Naive B cell (primary cell): Measurements from ENCODE around the gene TRMU. TPM values are rescaled to one million over a fixed set of nuclear protein-coding genes. Genes with fewer than 3 reads are reported as not detected.

Source experiments
- ATAC-seq, 2 donors: fragments of 150-1000 bp; cut with Tn5 transposase; 2 replicates each; pipeline ENCODE4 v1.10.0; 2021; ENCODE audit warnings: low read depth in 2 of 2, mild to moderate bottlenecking in 2 of 2, moderate library complexity in 2 of 2
- DNase-seq: peaks from one replicate; pipeline ENCODE4 v3.0.0; 2022
- H3K27ac Mint-ChIP-seq, 6 donors: one replicate each; pipeline ENCODE4 v1.8.0; 2020 to 2022; ENCODE audit warnings: mild to moderate bottlenecking in 6 of 6, mixed read lengths in 6 of 6, moderate library complexity in 5 of 6, inconsistent platforms in 2 of 6
- H3K27me3 Mint-ChIP-seq, 3 donors: one replicate each; pipeline ENCODE4 v1.8.0; 2021 to 2022; ENCODE audit warnings: mixed read lengths in 3 of 3, mild to moderate bottlenecking in 1 of 3
- H3K36me3 Mint-ChIP-seq, 2 donors: one replicate each; pipeline ENCODE4 v1.8.0; 2020 to 2022; ENCODE audit warnings: mixed read lengths in 2 of 2, inconsistent platforms in 1 of 2, mild to moderate bottlenecking in 1 of 2
- H3K4me1 Mint-ChIP-seq, 3 donors: one replicate each; pipeline ENCODE4 v1.8.0; 2020 to 2022; ENCODE audit warnings: mixed read lengths in 3 of 3, inconsistent platforms in 1 of 3, mild to moderate bottlenecking in 1 of 3, moderate library complexity in 1 of 3
- H3K4me3 Mint-ChIP-seq, 8 donors: one replicate each; pipeline ENCODE4 v1.8.0; 2020 to 2022; ENCODE audit warnings: mild to moderate bottlenecking in 8 of 8, mixed read lengths in 8 of 8, moderate library complexity in 8 of 8, inconsistent platforms in 2 of 8
- H3K9me3 Mint-ChIP-seq, 7 donors: one replicate each; pipeline ENCODE4 v1.8.0; 2020 to 2022; ENCODE audit warnings: mixed read lengths in 7 of 7, mild to moderate bottlenecking in 5 of 7, inconsistent platforms in 2 of 7, moderate library complexity in 1 of 7
- polyA plus RNA-seq, 6 donors: library from polyadenylated mRNA; unstranded; fragments of 300-500 nt; fragmentation: Illumina TruSeq; gene quantifications; one replicate each; pipeline ENCODE4 v1.2.3, GENCODE V29; 2021; ENCODE audit warnings: low read depth in 6 of 6

The TRMU gene
- polyA plus RNA-seq, 6 donors from 2014 or later = 11.1 to 24.6 (median 17.4) TPM

GRCh38 chr22:46366801-46367706 lies 31.5 kb downstream of the TRMU start:
- Mint-ChIP-seq H3K9me3 (no peaks in the 10 kb centered on the region), H3K4me3 (peak overlapping the region in 3 of 8 donors; percentile 10 to 64 (median 47))

DNA sequence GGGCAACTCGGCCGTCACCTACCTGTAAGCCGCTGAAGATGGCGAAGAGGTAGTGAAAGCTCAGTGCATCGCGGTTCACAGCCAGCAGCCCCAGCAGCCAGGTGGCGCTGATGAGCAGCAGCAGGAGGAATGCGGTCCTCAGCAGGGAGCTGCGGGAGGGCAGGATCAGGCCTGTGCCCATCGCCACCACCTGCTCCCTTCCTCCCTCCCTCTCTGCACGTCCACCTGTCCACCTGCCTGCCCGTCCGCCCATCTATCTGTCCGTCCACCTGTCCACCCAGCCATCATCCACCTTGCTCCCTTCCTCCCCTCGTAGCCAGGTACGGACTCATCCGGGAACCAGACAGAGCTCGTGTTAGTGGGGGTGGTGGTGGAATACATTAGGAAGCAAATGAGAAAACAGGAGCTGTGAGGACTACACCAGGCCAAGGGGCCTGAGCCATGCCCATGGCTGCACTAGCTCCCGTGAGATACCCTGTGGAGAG lies 32.2 kb downstream of the TRMU start:
- H3K27ac Mint-ChIP-seq = peak overlapping the region in 2 of 6 donors; percentile 59 to 93
- DNase-seq = peak; percentile 80
- H3K4me3 Mint-ChIP-seq = peak overlapping the region in 2 of 8 donors; percentile 10 to 64
- peaks cover 0 to 22% of the 10 kb centered on the region in 2 donors for H3K36me3 Mint-ChIP-seq
- H3K4me1 Mint-ChIP-seq = peaks cover 16 to 26% (median 16%) of the 10 kb centered on the region in 3 donors
- H3K9me3 Mint-ChIP-seq = no peaks in the 10 kb centered on the region
- peaks cover 0 to 32% (median 16%) of the 10 kb centered on the region in 3 donors for H3K27me3 Mint-ChIP-seq
- peak; percentile 72 to 89 for ATAC-seq

More at GRCh38 chr22:46366801-46367706, 31.5 kb downstream of the TRMU start:
- Mint-ChIP-seq H3K27me3 (peaks cover 0 to 28% (median 9%) of the 10 kb centered on the region in 3 donors), H3K36me3 (peaks cover 0 to 16% of the 10 kb centered on the region in 2 donors), H3K27ac (peak overlapping the region in 1 of 6 donors; percentile 93), H3K4me1 (peaks cover 17 to 24% (median 21%) of the 10 kb centered on the region in 3 donors)
- peak; percentile 79 for DNase-seq
- ATAC-seq = peak in 1 of 2 donors; percentile 51

- Mint-ChIP-seq H3K27ac (peak overlapping the region in 2 of 6 donors; percentile 37 to 79), H3K27me3 (peaks cover 0 to 36% (median 19%) of the 10 kb centered on the region in 3 donors), H3K4me1 (peaks cover 10 to 30% (median 16%) of the 10 kb centered on the region in 3 donors), H3K4me3 (peak overlapping the region in 1 of 8 donors; percentile 74), H3K9me3 (no peaks in the 10 kb centered on the region), H3K36me3 (peaks cover 0 to 19% of the 10 kb centered on the region in 2 donors)
- ATAC-seq (no peak), DNase-seq (no peak)
Measured at GRCh38 chr22:46368422-46368821, 32.9 kb downstream of the TRMU start.

GRCh38 chr22:46368871-46369715 lies 33.6 kb downstream of the TRMU start:
- H3K4me3 Mint-ChIP-seq = no peak overlapping the region
- H3K4me1 Mint-ChIP-seq = peaks cover 10 to 35% (median 16%) of the 10 kb centered on the region in 3 donors
- peaks cover 0 to 19% of the 10 kb centered on the region in 2 donors for H3K36me3 Mint-ChIP-seq
- peaks cover 0 to 41% (median 19%) of the 10 kb centered on the region in 3 donors for H3K27me3 Mint-ChIP-seq
- H3K9me3 Mint-ChIP-seq = no peaks in the 10 kb centered on the region
- DNase-seq (no peak), ATAC-seq (no peak)
- peak overlapping the region in 1 of 6 donors; percentile 79 for H3K27ac Mint-ChIP-seq

- Mint-ChIP-seq H3K36me3 (peaks cover 0 to 21% of the 10 kb centered on the region in 2 donors), H3K4me1 (peaks cover 10 to 40% (median 16%) of the 10 kb centered on the region in 3 donors), H3K27me3 (peaks cover 0 to 50% (median 22%) of the 10 kb centered on the region in 3 donors), H3K9me3 (no peaks in the 10 kb centered on the region), H3K27ac (peak overlapping the region in 2 of 6 donors; percentile 2 to 13), H3K4me3 (no peak overlapping the region)
- DNase-seq = no peak
- no peak for ATAC-seq
Measured at GRCh38 chr22:46369716-46370583, 34.4 kb downstream of the TRMU start.

- Mint-ChIP-seq H3K36me3 (peaks cover 4 to 29% of the 10 kb centered on the region in 2 donors), H3K27me3 (peaks cover 2 to 58% (median 30%) of the 10 kb centered on the region in 3 donors), H3K4me3 (no peak overlapping the region), H3K27ac (peak overlapping the region in 2 of 6 donors; percentile 13 to 54), H3K9me3 (peaks cover 1 to 3% (median 2%) of the 10 kb centered on the region in 7 donors), H3K4me1 (peaks cover 15 to 45% (median 20%) of the 10 kb centered on the region in 3 donors)
- ATAC-seq = no peak
- DNase-seq = no peak
Measured at GRCh38 chr22:46370584-46371291, 35.2 kb downstream of the TRMU start.

GRCh38 chr22:46371623-46372226 lies 36.2 kb downstream of the TRMU start:
- H3K4me1 Mint-ChIP-seq = peaks cover 15 to 44% (median 23%) of the 10 kb centered on the region in 3 donors
- H3K36me3 Mint-ChIP-seq = peaks cover 11 to 39% of the 10 kb centered on the region in 2 donors
- ATAC-seq = no peak
- peaks cover 4 to 64% (median 34%) of the 10 kb centered on the region in 3 donors for H3K27me3 Mint-ChIP-seq
- peaks cover 7 to 12% (median 11%) of the 10 kb centered on the region in 7 donors for H3K9me3 Mint-ChIP-seq
- peak overlapping the region in 2 of 6 donors; percentile 44 to 89 for H3K27ac Mint-ChIP-seq
- H3K4me3 Mint-ChIP-seq = no peak overlapping the region
- DNase-seq = no peak

GRCh38 chr22:46372686-46373085 lies 37.2 kb downstream of the TRMU start:
- H3K4me3 Mint-ChIP-seq = peak overlapping the region in 1 of 8 donors; percentile 15
- H3K27me3 Mint-ChIP-seq = peaks cover 4 to 65% (median 34%) of the 10 kb centered on the region in 3 donors
- peaks cover 15 to 36% (median 22%) of the 10 kb centered on the region in 3 donors for H3K4me1 Mint-ChIP-seq
- H3K9me3 Mint-ChIP-seq = peaks cover 9 to 18% (median 12%) of the 10 kb centered on the region in 7 donors
- H3K27ac Mint-ChIP-seq = peak overlapping the region in 3 of 6 donors; percentile 32 to 54 (median 49)
- DNase-seq = no peak
- H3K36me3 Mint-ChIP-seq = peaks cover 18 to 46% of the 10 kb centered on the region in 2 donors
- no peak for ATAC-seq

DNA sequence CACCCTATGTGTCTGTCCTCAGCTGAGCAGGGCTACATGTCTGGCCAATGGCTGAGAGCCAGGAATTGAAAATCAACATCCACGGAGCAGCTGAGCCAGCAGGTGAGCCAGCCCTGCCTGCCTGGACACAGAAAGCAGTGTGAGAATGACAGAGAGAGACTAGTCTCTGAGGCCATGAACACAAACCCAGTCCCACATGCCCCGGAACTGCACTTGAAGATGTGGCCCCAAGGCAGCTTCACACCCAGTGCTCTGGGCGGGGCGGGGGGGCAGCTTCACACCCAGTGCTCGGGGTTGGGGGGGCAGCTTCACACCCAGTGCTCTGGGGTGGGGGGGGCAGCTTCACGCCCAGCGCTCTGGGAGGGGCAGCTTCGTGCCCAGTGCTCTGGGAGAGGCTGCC lies 37.6 kb downstream of the TRMU start:
- peaks cover 18 to 46% of the 10 kb centered on the region in 2 donors for H3K36me3 Mint-ChIP-seq
- peaks cover 4 to 60% (median 34%) of the 10 kb centered on the region in 3 donors for H3K27me3 Mint-ChIP-seq
- H3K4me1 Mint-ChIP-seq = peaks cover 15 to 31% (median 20%) of the 10 kb centered on the region in 3 donors
- DNase-seq (no peak), ATAC-seq (no peak)
- H3K27ac Mint-ChIP-seq = no peak overlapping the region
- peaks cover 9 to 18% (median 12%) of the 10 kb centered on the region in 7 donors for H3K9me3 Mint-ChIP-seq
- H3K4me3 Mint-ChIP-seq = peak overlapping the region in 2 of 8 donors; percentile 39 to 55

DNA sequence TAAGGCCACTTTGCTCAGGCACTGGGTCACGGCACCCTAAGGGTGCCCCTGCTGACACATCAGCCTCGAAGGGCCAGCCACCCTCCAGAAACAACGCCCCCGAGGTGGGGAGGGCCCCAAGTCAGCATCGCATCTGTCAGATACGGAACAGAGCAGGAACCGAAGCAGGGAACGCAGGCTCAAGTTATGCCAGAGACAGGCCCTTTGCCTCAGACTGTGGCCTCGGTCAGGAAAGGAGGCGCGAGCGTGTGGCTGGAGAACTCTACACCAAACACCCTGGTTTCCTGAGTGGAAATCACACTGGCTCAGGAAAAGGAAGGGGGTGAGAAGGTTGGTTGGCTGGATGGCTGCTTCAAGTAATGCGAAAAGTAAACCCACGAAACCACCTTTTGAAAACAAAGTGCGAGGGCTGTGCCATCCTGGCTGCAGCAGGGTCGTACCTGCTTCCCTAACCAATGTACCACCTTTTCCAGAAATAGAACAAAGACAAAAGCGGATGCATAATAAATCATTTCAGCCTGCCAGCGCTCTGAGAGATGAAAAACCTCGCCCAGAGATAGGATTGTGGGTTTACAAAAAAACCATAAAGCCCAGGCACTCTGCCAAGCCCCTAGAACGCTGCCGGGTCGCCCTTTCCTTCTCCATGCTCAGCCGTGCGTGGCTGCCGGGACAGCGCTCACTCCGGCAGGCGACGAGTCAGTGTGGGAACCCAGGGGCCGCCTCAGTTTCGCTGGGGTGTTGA lies 38.6 kb downstream of the TRMU start:
- DNase-seq (no peak), ATAC-seq (no peak)
- Mint-ChIP-seq H3K4me3 (peak overlapping the region in 4 of 8 donors; percentile 16 to 70 (median 55)), H3K4me1 (peaks cover 10 to 25% (median 20%) of the 10 kb centered on the region in 3 donors), H3K36me3 (peaks cover 18 to 46% of the 10 kb centered on the region in 2 donors), H3K27ac (peak overlapping the region in 3 of 6 donors; percentile 28 to 86 (median 42)), H3K27me3 (peaks cover 4 to 52% (median 34%) of the 10 kb centered on the region in 3 donors), H3K9me3 (peaks cover 9 to 18% (median 12%) of the 10 kb centered on the region in 7 donors)
